Activated T-cell treated with anti-CD3 and anti-CD28 coated beads, Interleukin-2, amount 50 U/mL, for 1 hour (primary cell): ENCODE data around the gene GORASP1.

ENCODE experiments used
- DNase-seq: peaks from one replicate; pipeline ENCODE4 v3.0.0-alpha.2; 2020

GORASP1 gene

GRCh38 chr3:39140341-39140971 is 33.0 kb upstream of the GORASP1 start:
- peak; percentile 40 for DNase-seq

GRCh38 chr3:39139442-39139841 is 32.0 kb upstream of the GORASP1 start:
- no peak for DNase-seq

GRCh38 chr3:39138804-39139415 is 31.5 kb upstream of the GORASP1 start:
- DNase-seq = peak; percentile 42

DNA sequence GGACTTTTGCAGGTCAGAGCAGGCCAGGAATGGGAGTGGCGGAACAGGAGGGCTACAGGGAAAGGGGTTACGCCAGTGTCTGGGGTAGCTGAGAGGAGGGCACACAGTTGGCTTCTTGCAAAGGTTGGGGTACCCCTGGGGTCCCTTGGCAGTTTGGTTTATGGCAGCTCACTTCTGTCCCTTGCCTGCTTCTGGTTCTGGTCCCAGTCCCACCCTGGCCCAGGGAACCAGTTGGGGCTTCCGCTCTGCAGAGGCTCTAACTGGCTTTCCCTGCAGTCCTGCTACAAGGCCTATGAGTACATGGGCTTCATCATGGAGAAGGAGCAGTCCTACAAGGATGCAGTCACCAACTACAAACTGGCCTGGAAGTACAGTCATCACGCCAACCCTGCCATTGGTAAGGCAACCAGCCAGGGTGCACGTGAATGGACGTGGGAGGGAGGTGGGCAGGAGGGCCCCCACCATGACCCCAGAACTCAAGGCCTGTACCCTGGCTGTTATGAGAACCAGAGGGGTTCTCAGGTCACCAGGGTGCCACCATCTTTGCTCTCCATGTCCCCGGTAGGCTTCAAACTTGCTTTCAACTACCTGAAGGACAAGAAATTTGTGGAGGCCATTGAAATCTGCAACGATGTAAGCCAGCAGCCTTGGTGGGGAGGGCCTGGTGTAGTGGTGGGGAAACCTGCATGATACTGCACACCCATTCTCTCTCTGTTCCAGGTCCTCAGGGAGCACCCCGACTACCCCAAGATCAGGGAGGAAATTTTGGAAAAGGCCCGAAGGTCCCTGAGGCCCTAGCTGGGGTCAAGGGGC is 30.8 kb upstream of the GORASP1 start:
- DNase-seq = peak; percentile 54

- DNase-seq = no peak
Observed at GRCh38 chr3:39137435-39137936, 30.1 kb upstream of the GORASP1 start.

DNA sequence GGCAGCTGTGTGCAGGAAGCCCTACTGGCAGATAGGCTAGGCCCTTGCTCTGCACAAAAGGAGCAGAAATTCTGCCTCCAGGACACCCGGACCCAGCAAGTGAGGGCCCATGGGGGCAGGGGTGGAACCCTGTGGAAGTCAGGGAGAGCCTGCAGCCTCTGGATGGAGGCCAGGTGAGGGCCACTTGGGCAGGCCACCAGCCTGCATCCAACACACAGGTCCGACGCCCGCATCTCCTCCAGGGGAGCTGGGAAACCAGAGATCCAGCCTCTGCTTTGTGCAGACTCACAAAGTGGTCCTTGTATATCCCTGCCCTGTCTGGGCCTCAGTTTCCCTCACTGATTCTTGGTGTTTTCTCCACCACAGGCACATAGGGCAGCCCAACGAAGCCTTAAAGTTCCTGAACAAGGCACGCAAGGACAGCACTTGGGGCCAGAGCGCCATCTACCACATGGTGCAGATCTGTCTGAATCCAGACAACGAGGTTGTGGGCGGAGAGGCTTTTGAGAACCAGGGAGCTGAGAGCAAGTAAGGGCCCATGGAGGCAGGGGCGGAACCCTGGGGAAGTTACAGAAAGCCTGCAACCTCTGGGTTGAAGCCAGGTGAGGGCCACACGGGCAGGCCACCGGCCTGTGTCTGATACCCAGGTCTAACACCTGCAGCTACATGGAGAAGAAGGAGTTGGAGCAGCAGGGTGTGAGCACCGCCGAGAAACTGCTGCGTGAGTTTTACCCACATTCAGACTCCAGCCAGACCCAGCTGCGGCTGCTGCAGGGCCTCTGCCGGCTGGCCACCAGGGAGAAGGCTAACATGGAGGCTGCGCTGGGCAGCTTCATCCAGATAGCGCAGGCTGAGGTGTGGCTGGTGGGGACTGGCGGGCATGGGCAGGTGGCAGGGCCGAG is 29.4 kb upstream of the GORASP1 start:
- peak; percentile 51 for DNase-seq

DNA sequence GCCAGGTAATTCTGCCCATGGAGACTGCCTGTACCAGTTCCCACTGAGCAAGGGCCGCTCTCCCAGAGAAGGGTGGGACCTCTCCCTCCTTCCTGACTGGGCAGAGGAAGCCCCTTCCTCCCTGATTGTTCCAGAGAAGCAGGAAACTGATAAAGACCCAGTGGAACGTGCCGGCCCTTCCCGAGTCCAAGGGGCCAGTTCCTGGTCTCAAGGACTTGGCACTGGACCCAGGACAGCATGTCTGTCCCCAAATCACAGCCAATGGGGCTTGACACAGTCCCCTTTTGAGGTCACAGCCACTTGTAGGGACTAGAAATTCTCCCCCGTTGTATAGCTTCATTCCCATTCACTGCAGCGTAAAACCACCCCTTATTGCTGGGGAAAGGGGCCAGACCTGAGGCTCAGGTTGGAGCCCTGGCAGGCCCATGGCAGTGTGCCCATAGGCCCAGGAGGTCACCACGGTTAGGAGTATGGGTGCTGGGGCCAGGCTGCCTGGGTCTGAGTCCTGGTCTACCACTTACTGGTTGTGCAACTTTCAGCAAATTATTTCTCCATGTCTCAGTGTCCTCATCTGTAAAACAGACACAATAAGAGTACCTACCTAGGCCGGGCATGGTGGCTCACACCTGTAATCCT is 27.9 kb upstream of the GORASP1 start:
- DNase-seq = no peak

- no peak for DNase-seq
Observed at GRCh38 chr3:39134305-39134704, 26.9 kb upstream of the GORASP1 start.

- no peak for DNase-seq
Observed at GRCh38 chr3:39133822-39134221, 26.4 kb upstream of the GORASP1 start.

DNA sequence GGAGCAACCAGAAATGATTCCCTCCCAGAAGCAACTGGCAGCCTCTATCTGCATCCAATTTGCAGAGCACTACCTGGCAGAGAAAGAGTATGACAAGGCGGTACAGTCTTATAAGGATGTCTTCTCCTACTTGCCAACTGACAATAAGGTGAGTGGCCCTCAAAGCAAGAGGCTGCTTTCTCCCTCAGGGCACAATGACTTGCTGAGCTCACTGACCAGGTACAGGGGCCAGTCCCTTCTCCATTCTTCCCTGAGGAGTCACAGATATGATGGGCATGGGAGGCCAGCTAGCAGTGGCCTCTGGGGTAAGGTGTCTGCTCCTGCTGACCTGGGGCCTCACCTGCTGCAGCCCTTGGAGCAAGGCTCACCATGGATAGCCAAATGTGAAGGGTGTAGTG is 25.7 kb upstream of the GORASP1 start:
- DNase-seq = no peak

DNA sequence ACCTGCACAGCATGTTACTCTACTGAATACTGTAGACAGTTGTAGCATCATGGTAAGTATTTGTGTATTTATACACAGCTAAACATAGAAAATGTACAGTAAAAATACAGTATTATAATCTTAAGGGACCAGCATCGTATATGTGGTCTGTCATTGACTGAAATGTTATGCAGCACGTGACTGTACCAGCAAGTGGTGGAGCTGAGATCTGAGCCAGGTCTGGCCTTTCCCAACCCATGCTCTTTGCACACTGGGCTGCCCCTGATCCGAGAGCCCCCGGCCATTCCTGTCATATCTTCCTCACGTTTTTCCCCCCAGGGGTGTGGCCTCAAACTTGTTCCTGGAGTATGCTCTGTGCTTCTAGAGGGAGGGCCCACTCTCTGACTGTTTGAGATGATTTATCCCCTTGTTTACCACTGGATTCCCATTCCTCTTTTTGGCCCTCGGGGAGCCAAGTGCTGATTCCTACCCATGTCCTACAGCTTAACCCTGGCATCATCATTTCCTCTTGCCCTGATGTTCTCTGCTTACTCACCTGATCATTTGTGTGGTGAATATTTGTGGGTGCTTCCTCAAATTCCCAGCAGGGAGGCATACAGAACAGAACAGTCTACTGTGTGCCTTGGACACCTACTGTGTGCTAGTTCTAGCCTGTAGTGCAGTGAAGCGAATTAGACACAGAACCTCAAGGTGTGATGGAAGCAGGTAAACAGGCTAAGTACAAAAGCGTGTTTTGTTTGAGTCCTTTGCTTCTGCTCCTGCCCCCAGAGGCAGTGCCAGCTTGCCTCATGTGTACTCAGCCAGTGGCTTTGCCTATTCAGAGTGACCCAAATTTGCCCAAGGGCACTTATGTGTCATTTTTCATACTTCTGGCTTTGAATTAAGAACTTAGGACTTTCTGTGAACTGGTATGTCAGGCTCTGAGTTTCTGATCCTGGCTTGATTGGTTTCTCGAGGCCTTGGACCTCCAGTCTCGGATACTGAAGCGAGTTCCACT is 25.0 kb upstream of the GORASP1 start:
- DNase-seq = no peak

- no peak for DNase-seq
Observed at GRCh38 chr3:39130693-39131265, 23.4 kb upstream of the GORASP1 start.

GRCh38 chr3:39130026-39130425 is 22.6 kb upstream of the GORASP1 start:
- no peak for DNase-seq

- DNase-seq = no peak
Observed at GRCh38 chr3:39128951-39129350, 21.5 kb upstream of the GORASP1 start.

GRCh38 chr3:39127908-39128304 is 20.5 kb upstream of the GORASP1 start:
- no peak for DNase-seq

GRCh38 chr3:39127269-39127907 is 20.0 kb upstream of the GORASP1 start:
- no peak for DNase-seq

- DNase-seq = no peak
Observed at GRCh38 chr3:39126532-39127071, 19.2 kb upstream of the GORASP1 start.

GRCh38 chr3:39125841-39126500 is 18.5 kb upstream of the GORASP1 start:
- DNase-seq = no peak
